OCI-LY3 (cell line): ENCODE results near the gene SPON1.

Source experiments
- H2AFZ ChIP-seq: fragments of 200-600, 300-600 bp; shearing (Covaris generic); 2 replicates; pipeline ENCODE4 v1.6.0; 2014; ENCODE audit warnings: antibody characterized with exemption, low read depth, low read length
- H3K27ac ChIP-seq: fragments of 200-600, 300-600 bp; sonication (generic); 2 replicates; pipeline ENCODE4 v1.5.1; 2014; ENCODE audit warnings: mild to moderate bottlenecking, low read length, moderate library complexity, mixed read lengths
- H3K27me3 ChIP-seq: fragments of 200-600, 300-600 bp; sonication (generic); 2 replicates; pipeline ENCODE4 v1.6.1; 2014; ENCODE audit warnings: low read depth, low read length, mixed read lengths
- H3K36me3 ChIP-seq: fragments of 200-600, 300-600 bp; sonication (generic); replicated peaks from 2 replicates; pipeline ENCODE3; 2014; ENCODE audit warnings: low read depth, low read length, mixed read lengths
- H3K4me1 ChIP-seq: fragments of 300-600, 200-600 bp; sonication (generic); 2 replicates; pipeline ENCODE4 v1.6.1; 2014; ENCODE audit warnings: low read length, mixed read lengths
- H3K4me2 ChIP-seq: fragments of 200-600, 300-600 bp; sonication (generic); 2 replicates; pipeline ENCODE4 v1.6.1; 2014; ENCODE audit warnings: low read length, mixed read lengths
- H3K4me3 ChIP-seq: fragments of 300-600, 200-600 bp; sonication (generic); 2 replicates; pipeline ENCODE4 v1.5.1; 2014; ENCODE audit warnings: antibody characterized with exemption, mild to moderate bottlenecking, low read length, moderate library complexity
- H3K79me2 ChIP-seq: fragments of 300-600, 200-600 bp; shearing (Covaris generic); 2 replicates; pipeline ENCODE4 v1.6.1; 2014; ENCODE audit warnings: mild to moderate bottlenecking, low read length, mixed read lengths
- H3K9ac ChIP-seq: fragments of 300-600, 200-600 bp; shearing (Covaris generic); 2 replicates; pipeline ENCODE4 v1.6.0; 2014; ENCODE audit warnings: mild to moderate bottlenecking, low read length, moderate library complexity
- H3K9me3 ChIP-seq: fragments of 200-600, 300-600 bp; shearing (Covaris generic); 2 replicates; pipeline ENCODE4 v1.6.1; 2014; ENCODE audit warnings: low read length, mixed read lengths; ENCODE audit not compliant: insufficient read depth
- H4K20me1 ChIP-seq: fragments of 200-600, 300-600 bp; sonication (generic); 2 replicates; pipeline ENCODE4 v1.6.1; 2016; ENCODE audit warnings: low read length, mixed read lengths; ENCODE audit not compliant: insufficient read depth
- CTCF ChIP-seq: fragments of 200-600, 300-600 bp; sonication (generic); IDR thresholded peaks from 2 replicates; pipeline ENCODE4 v1.5.1; 2014; ENCODE audit warnings: antibody characterized with exemption, low read length, low read depth
- EZH2phosphoT487 ChIP-seq: fragments of 200-600 bp; shearing (Covaris generic); IDR thresholded peaks from 2 replicates; pipeline ENCODE4 v1.6.1; 2018; ENCODE audit warnings: antibody characterized with exemption, mixed run types, low read depth

SPON1 gene

GRCh38 chr11:14107050-14107430 lies 144.5 kb downstream of the SPON1 start:
- no peaks in the 10 kb centered on the region for H4K20me1 ChIP-seq
- no peak overlapping the region for H3K4me3 ChIP-seq
- no peak overlapping the region for H3K4me2 ChIP-seq
- no peak overlapping the region for H3K27ac ChIP-seq
- no peak overlapping the region for H2AFZ ChIP-seq
- no peak overlapping the region for H3K9ac ChIP-seq
- H3K9me3 ChIP-seq = no peaks in the 10 kb centered on the region
- TF ChIP-seq EZH2phosphoT487 (no peak), CTCF (no peak)
- no peaks in the 10 kb centered on the region for H3K79me2 ChIP-seq
- no peaks in the 10 kb centered on the region for H3K36me3 ChIP-seq
- H3K4me1 ChIP-seq = no peaks in the 10 kb centered on the region
- peaks cover 5% of the 10 kb centered on the region; the same call in 1 of the 2 replicates for H3K27me3 ChIP-seq

- no peak for TF ChIP-seq CTCF
- TF ChIP-seq EZH2phosphoT487 = no peak
- Histone ChIP-seq H4K20me1 (no peaks in the 10 kb centered on the region), H3K79me2 (no peaks in the 10 kb centered on the region), H3K36me3 (no peaks in the 10 kb centered on the region), H3K4me2 (no peak overlapping the region), H3K4me3 (no peak overlapping the region), H3K9me3 (no peaks in the 10 kb centered on the region), H3K27me3 (peaks cover 5% of the 10 kb centered on the region; the same call in 1 of the 2 replicates), H2AFZ (no peak overlapping the region), H3K9ac (no peak overlapping the region), H3K4me1 (no peaks in the 10 kb centered on the region), H3K27ac (no peak overlapping the region)
These were observed 147.2 kb downstream of the SPON1 start for GRCh38 chr11:14109742-14110141.

- H3K27ac ChIP-seq = no peak overlapping the region
- no peaks in the 10 kb centered on the region for H4K20me1 ChIP-seq
- H3K4me1 ChIP-seq = no peaks in the 10 kb centered on the region
- no peak for TF ChIP-seq CTCF
- TF ChIP-seq EZH2phosphoT487 = no peak
- no peak overlapping the region for H3K4me3 ChIP-seq
- H3K27me3 ChIP-seq = peaks cover 5% of the 10 kb centered on the region; the same call in 1 of the 2 replicates
- H2AFZ ChIP-seq = no peak overlapping the region
- no peaks in the 10 kb centered on the region for H3K36me3 ChIP-seq
- no peak overlapping the region for H3K9ac ChIP-seq
- H3K9me3 ChIP-seq = no peaks in the 10 kb centered on the region
- H3K79me2 ChIP-seq = no peaks in the 10 kb centered on the region
- H3K4me2 ChIP-seq = no peak overlapping the region
These were observed 148.1 kb downstream of the SPON1 start for GRCh38 chr11:14110629-14111028.

- no peak overlapping the region for H3K4me2 ChIP-seq
- no peak overlapping the region for H3K27ac ChIP-seq
- no peaks in the 10 kb centered on the region for H3K4me1 ChIP-seq
- no peak for TF ChIP-seq EZH2phosphoT487
- TF ChIP-seq CTCF = no peak
- no peak overlapping the region for H2AFZ ChIP-seq
- no peaks in the 10 kb centered on the region for H3K36me3 ChIP-seq
- H3K27me3 ChIP-seq = peaks cover 4% of the 10 kb centered on the region; the same call in 1 of the 2 replicates
- H3K9ac ChIP-seq = no peak overlapping the region
- H3K9me3 ChIP-seq = no peaks in the 10 kb centered on the region
- H4K20me1 ChIP-seq = no peaks in the 10 kb centered on the region
- no peak overlapping the region for H3K4me3 ChIP-seq
- no peaks in the 10 kb centered on the region for H3K79me2 ChIP-seq
These were observed 149.0 kb downstream of the SPON1 start for GRCh38 chr11:14111496-14111895.
